GM18907 (cell line): ENCODE data around the gene THRSP.
"Not testable (repeated sequence)": the region's sequence is repeated elsewhere in the genome, so short reads cannot be mapped to it uniquely, and the experiment has no call there.

Experiments
- ATAC-seq: cut with Tn5 transposase; IDR thresholded peaks from one replicate; pipeline ENCODE4 v1.9.1; 2021; ENCODE audit warnings: mild to moderate bottlenecking, moderate library complexity; ENCODE audit not compliant: unreplicated experiment

THRSP gene

DNA sequence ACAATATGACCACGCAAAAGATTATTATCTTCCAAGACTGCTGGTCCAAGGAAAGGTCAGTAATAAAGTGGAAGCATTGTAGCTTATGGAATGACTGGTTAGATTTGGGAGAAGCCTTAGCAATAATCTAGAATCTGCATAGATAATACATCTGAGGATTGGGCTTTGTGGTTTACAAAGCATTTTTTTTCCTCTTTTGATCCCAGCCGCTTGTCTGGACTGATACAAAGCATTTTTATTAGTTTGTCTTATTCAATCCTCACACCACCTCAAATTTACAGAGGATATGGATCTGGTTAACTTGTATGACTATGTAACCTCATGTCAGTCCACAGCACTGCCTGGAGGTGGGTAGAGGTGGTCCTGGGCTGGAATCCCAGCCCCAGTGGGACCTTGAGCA, 990 bp upstream of the THRSP start:
- no peak for ATAC-seq

GRCh38 chr11:78065203-78065602, 1.5 kb downstream of the THRSP start:
- ATAC-seq: no peak

GRCh38 chr11:78066471-78066870, 2.8 kb downstream of the THRSP start:
- no peak for ATAC-seq

DNA sequence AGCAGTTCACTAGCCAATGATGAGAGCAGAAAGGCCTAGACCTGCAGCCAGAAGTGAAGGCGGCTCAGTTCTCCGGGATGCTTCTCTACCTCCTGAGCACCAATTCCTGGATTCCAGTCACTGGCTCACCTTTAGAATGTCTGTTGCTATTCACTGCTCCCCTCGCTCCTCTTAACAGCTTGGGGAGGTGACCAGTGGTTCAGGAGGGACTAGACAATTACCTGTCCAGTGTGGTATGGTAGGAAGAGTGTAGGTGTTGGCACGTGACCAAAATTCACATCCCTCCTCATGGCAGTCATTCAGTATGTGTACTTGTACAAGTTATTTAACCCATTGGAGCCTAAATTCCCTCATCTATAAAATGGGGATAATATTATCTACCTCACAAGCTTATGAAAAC, 4.0 kb downstream of the THRSP start:
- no peak for ATAC-seq

GRCh38 chr11:78069465-78069864, 5.8 kb downstream of the THRSP start:
- ATAC-seq: no peak

DNA sequence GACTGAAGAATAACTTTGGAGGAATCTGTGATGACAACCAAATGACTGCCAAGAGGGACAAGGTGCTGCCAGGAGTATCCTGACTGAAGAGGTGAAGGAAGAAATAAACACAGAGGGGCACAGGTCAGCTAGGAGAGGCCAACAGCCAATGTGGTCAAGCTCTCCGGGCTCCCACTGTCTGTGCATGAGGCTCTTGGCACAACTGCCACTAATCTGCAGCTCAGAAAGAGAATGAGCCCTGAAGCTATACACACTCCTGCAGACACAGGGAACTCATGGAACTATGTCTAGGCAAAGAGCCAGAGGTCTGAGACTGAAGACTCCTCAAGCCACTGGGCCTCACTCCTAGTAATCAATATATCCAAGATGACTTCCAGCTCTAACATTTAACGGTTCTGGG, 7.0 kb downstream of the THRSP start:
- no peak for ATAC-seq

DNA sequence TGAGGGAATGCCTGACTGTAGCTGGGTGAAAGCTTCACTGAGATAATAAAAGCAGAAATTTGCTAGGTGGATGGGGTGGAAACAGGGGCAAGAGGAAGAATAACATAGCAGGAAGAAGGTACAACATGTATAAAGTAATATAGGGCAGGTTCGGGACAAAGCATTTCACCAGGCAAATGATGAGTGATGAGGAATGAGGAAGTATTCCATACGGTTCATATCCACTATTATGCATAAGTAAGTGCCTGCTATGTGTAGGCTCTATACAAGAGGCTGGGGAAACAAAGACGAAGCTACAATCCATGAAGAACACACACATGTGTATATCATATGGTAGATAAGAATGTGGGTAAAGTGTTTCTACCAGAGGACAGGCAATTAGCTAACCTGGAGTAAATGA, 8.1 kb downstream of the THRSP start:
- ATAC-seq: no peak

DNA sequence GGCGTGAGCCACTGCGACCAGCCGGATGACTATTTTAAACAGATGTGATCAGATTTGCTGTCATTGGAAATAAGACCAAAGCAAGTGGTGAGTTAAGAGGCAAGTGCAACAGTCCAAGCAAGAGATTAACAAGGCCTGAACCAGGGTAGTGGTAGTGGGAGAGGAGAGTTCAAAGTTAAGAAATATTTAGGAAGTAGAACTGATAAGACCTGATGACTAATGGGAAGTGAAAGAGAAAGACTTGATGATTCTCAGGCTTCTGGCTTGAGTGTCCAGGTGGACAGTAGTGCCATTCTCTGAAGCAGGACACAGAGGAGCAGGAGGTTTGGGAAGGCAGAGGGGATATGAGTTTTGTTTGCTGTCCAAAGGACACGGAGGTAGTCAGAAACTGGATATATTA, 8.8 kb downstream of the THRSP start:
- ATAC-seq: no peak

DNA sequence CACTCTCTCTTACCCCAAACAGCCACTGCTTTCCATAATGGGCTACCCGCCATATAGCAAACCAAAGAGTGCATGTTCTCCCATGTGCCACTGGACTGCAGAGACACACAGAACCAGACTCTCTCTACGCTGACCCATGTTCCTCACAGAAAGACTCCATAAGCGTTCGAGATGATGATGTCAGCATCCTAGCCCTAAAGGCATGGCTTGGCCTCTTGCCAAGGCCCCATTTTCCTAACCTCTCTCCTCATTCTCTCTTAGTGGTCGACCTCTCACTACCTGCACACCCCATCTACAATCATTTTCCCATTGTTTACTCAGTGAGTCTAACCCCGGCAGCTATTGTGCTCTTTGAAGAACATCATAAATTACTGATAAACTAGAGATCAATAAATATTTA, 11.1 kb downstream of the THRSP start:
- ATAC-seq: no peak

DNA sequence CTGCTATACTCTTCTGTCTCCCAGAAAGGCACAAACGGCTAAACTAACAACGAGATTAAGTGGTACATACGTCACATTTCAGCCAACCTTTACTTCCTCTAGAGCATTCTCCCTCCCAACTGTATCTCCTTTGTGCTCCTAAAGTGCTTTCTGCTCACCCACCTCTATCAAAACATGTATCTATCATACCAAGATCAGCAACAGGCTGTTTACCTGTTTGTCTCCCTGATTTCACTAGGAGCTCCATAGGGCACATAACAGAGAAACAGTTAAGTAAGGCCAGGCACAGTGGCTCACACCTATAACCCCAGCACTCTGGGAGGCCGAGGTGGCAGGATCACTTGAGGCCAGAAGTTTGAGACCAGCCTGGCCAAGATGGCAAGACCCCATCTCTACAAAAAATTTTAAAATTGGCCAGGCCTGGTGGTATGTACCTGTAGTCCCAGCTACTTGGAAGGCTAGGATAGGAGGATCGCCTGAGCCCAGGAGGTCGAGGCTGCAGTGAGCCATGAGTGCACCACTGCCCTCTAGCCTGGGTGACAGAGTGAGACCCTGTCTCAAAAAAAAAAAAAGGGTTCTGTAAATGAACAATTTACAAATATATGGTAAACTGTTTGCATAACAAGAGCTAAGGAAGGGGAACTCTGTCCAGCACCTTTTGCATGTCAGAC, 13.2 kb downstream of the THRSP start:
- no peak for ATAC-seq

- ATAC-seq: not testable (repeated sequence)
These were observed 13.9 kb downstream of the THRSP start for GRCh38 chr11:78077592-78077991.

DNA sequence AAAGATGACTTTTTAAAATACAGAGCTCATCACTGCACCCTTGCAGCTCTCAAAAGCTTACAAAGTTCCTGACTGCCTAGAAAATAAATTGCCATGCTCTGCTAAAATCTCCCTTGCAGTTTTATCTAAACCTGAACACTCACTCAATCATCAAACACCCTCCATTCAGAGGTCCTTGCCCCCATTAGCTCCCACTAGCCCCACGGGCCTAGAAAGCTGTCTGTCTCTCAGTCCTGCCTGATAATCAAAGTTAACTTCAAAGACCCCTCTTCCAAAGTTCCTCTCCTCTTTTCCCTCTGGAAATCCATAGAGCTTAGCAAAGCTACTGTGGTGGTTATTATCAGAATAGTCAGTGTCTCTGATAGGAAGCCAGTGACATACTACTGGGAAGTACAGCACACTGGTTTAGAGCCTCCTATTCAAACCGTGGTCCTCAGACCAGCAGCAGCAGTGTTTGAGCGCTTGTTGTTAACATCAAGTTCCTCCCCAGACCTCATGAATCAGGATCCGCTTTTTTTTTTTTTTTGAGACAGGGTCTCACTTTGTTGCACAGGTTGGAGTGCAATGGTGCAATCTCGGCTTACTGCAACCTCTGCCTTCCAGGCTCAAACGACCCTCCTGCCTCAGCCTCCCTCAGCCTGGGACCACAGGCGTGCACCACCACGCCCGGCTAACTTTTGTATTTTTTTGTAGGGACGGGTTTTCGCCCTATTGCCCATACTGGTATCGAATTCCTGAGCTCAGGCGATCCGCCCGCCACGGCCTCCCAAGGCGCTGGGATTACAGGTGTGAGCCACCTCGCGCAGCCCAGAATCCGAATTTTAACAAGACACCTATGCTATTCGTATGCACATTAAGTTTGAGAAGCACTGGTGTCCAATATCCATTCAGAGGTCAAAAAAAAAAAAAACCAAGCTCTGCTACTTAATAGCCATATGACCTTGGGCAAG, 14.8 kb downstream of the THRSP start:
- no peak for ATAC-seq

DNA sequence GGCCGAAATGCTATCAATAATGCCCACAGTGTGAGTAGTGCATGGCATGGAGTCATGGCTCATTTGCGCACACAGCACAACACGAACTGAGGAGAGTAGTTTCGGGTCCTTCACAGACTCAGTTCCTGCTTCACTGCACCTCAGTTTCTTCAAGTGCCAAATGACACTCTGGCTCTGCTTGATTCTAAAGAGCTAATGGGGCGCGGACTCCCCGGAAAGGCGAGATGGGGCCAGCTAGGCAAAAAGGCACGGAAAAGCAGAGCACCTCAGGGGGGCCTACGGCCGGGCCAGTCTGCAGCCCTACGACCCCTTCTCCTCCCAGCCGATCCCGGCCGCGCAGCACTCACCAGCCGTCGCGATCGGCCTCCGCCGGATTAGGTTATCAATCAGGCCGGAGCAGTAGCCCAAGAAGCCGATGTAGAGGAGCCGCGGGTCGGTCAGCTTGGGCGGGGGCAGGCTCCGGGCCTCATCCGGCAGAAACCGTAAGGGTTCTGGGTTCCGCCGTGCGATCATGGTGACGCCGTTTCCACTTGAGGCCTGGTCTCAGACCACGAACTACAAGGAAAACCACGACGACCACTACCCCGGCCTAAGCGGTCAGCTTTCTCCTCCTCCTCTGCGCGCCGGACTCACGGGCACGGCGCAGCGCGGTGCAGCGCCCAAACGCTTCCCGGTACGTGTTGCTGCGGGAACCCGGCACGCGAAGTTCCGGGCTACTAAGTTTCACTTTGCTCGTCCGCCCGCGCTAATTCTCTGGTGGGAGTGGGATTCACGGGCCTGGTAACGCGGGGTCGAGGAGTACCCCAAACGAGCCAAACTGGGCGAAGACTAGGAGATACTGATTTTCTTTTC, 15.8 kb downstream of the THRSP start, which contains the start of gene NDUFC2:
Gene NDUFC2 (minus strand): TSS at position 631 of the 852 bp plus-strand sequence. CDS start 118 bp downstream, at position 513.
- ATAC-seq: peak; percentile 87

- no peak for ATAC-seq
These were observed 16.6 kb downstream of the THRSP start for GRCh38 chr11:78080084-78080817.

DNA sequence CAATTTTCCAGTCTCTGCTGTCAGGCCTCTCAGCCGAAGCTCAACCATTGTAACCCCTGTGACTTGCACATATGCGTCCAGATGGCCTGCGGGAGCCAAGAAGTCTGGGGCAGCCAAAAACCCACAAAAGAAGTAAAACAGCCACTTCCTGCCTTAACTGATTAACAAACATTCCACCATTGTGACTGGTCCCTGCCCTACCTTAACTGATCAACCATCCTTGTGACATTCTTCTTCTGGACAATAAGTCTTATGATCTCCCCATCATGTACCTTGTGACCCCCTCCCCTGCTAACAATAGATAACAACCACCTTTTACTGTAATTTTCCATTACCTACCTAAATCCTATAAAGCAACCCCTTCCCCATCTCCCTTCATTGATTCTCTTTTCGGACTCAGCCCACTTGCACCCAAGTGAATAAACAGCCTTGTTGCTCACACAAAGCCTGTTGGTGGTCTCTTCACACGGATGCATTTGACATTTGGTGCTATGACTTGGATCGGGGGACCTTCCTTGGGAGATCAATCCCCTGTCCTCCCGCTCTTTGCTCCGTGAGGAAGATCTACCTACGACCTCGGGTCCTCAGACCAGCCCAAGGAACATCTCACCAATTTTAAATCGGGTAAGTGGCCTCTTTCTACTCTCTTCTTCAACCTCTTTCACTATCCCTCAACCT, 17.3 kb downstream of the THRSP start:
- ATAC-seq: no peak

DNA sequence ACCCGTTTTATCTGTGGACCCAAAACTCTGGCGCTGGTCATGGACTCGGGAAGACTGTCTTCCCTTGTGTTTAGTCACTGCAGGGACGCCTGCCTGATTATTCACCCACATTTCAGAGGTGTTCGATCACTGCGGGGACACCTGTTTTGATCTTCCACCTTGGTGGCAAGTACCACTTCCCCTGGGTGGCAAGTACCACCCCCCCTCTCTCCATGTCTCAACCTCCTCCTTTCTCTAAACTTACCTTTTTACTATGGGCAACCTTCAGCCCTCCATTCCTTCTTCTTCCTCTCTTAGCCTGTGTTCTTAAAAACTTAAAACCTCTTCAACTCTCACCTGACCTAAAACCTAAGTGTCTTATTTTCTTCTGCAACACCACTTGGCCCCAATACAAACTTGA, 17.9 kb downstream of the THRSP start:
- no peak for ATAC-seq

DNA sequence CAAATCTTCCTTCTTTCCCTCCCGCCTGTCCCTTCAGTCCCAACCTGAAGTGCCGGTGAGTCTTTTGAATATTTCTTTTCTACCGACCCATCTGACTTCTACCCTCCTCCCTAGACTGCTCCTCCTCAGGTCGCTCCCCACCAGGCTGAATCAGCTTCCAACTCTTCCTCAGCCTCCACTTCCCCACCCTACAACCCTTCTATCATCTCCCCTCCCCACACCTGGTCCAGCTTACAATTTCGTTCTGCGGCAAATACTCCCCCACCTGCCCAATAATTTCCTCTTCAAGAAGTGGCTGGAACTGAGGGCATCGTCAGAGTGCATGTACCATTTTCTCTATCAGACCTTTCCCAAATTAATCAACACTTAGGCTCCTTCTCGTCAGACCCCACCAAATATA, 18.5 kb downstream of the THRSP start:
- ATAC-seq: no peak

- no peak for ATAC-seq
These were observed 19.4 kb downstream of the THRSP start for GRCh38 chr11:78083021-78083420.

GRCh38 chr11:78084506-78084905, 20.8 kb downstream of the THRSP start:
- not testable (repeated sequence) for ATAC-seq

GRCh38 chr11:78085972-78086371, 22.3 kb downstream of the THRSP start:
- ATAC-seq: no peak
